ENCODE results near the gene SEC16A. TPM values are rescaled to one million over a fixed set of nuclear protein-coding genes. Genes with fewer than 3 reads are reported as not detected.
A peak's percentile ranks its signal among the peaks of the same experiment; 100 is the strongest.

The SEC16A gene
- total RNA-seq, 1 donor, result 38.4 TPM

DNA sequence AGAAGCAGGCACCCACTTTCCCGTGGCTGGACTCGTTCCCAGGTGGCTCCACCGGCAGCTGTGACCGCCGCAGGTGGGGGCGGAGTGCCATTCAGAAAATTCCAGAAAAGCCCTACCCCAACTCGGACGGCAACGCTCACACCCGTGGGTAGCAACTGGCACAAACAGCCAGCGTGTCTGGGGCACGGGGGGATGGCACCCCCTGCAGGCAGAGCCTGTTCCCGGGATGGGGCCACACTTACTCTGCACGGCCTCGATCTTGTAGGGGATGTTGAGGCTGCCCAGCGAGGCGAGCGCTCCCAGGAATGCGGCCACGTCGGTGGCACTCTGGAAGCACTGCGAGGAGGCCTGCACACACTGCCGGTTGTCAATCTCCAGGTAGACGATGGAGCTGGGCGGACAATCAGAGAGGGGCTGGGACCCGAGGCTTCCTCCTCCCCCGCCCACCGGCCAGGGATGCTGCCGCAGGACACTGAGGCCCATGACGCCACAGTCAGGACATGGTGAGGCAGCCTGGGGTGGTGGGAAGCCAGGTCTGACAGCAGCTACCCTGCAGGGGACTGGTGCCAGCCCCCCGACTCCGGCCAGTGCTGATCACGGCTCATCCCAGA, 20.2 kb upstream of the SEC16A start:
- Histone ChIP-seq H3K27me3 (ENCODE audit: insufficient read depth, low read length) (no peaks in the 10 kb centered on the region), H3K4me1 (ENCODE audit: insufficient read depth, low read length) (no peaks in the 10 kb centered on the region), H2AFZ (ENCODE audit: low read length) (no peak overlapping the region), H3K4me3 (ENCODE audit: insufficient read depth, low read length) (no peak overlapping the region), H3K4me2 (ENCODE audit: insufficient read depth, low read length) (no peak overlapping the region), H3K79me2 (ENCODE audit: insufficient read depth, low read length) (no peaks in the 10 kb centered on the region), H3K9me3 (ENCODE audit: low read depth, low read length) (no peaks in the 10 kb centered on the region), H4K20me1 (ENCODE audit: insufficient read depth, low read length) (no peaks in the 10 kb centered on the region), H3K27ac (ENCODE audit: low read depth, low read length) (no peak overlapping the region), H3K36me3 (ENCODE audit: insufficient read depth, low read length) (peaks cover 49% of the 10 kb centered on the region)
- DNase-seq (ENCODE audit: insufficient read length, low spot score, missing footprints), result no peak
- no peak for TF ChIP-seq CTCF (IDR thresholded peaks at IDR 0.05; ENCODE audit: extremely low read depth, low read depth, low read length)

GRCh38 chr9:136502196-136502595, 19.4 kb upstream of the SEC16A start:
- Histone ChIP-seq H3K36me3 (ENCODE audit: insufficient read depth, low read length) (peaks cover 40% of the 10 kb centered on the region), H3K79me2 (ENCODE audit: insufficient read depth, low read length) (no peaks in the 10 kb centered on the region)
- TF ChIP-seq CTCF (IDR thresholded peaks at IDR 0.05; ENCODE audit: extremely low read depth, low read depth, low read length), result no peak

GRCh38 chr9:136501686-136502085, 18.8 kb upstream of the SEC16A start:
- Histone ChIP-seq H4K20me1 (ENCODE audit: insufficient read depth, low read length) (no peaks in the 10 kb centered on the region), H2AFZ (ENCODE audit: low read length) (no peak overlapping the region), H3K27ac (ENCODE audit: low read depth, low read length) (no peak overlapping the region), H3K4me1 (ENCODE audit: insufficient read depth, low read length) (no peaks in the 10 kb centered on the region), H3K79me2 (ENCODE audit: insufficient read depth, low read length) (no peaks in the 10 kb centered on the region), H3K4me2 (ENCODE audit: insufficient read depth, low read length) (no peak overlapping the region), H3K36me3 (ENCODE audit: insufficient read depth, low read length) (peaks cover 35% of the 10 kb centered on the region), H3K4me3 (ENCODE audit: insufficient read depth, low read length) (no peak overlapping the region), H3K9me3 (ENCODE audit: low read depth, low read length) (no peaks in the 10 kb centered on the region), H3K27me3 (ENCODE audit: insufficient read depth, low read length) (no peaks in the 10 kb centered on the region)
- no peak for DNase-seq (ENCODE audit: insufficient read length, low spot score, missing footprints)
- TF ChIP-seq CTCF (IDR thresholded peaks at IDR 0.05; ENCODE audit: extremely low read depth, low read depth, low read length), result no peak

More at GRCh38 chr9:136502196-136502595, 19.4 kb upstream of the SEC16A start:
- Histone ChIP-seq H3K27me3 (ENCODE audit: insufficient read depth, low read length) (no peaks in the 10 kb centered on the region), H3K4me3 (ENCODE audit: insufficient read depth, low read length) (no peak overlapping the region), H2AFZ (ENCODE audit: low read length) (no peak overlapping the region), H4K20me1 (ENCODE audit: insufficient read depth, low read length) (no peaks in the 10 kb centered on the region), H3K27ac (ENCODE audit: low read depth, low read length) (no peak overlapping the region), H3K9me3 (ENCODE audit: low read depth, low read length) (no peaks in the 10 kb centered on the region), H3K4me2 (ENCODE audit: insufficient read depth, low read length) (no peak overlapping the region), H3K4me1 (ENCODE audit: insufficient read depth, low read length) (no peaks in the 10 kb centered on the region)
- DNase-seq (ENCODE audit: insufficient read length, low spot score, missing footprints), result no peak

DNA sequence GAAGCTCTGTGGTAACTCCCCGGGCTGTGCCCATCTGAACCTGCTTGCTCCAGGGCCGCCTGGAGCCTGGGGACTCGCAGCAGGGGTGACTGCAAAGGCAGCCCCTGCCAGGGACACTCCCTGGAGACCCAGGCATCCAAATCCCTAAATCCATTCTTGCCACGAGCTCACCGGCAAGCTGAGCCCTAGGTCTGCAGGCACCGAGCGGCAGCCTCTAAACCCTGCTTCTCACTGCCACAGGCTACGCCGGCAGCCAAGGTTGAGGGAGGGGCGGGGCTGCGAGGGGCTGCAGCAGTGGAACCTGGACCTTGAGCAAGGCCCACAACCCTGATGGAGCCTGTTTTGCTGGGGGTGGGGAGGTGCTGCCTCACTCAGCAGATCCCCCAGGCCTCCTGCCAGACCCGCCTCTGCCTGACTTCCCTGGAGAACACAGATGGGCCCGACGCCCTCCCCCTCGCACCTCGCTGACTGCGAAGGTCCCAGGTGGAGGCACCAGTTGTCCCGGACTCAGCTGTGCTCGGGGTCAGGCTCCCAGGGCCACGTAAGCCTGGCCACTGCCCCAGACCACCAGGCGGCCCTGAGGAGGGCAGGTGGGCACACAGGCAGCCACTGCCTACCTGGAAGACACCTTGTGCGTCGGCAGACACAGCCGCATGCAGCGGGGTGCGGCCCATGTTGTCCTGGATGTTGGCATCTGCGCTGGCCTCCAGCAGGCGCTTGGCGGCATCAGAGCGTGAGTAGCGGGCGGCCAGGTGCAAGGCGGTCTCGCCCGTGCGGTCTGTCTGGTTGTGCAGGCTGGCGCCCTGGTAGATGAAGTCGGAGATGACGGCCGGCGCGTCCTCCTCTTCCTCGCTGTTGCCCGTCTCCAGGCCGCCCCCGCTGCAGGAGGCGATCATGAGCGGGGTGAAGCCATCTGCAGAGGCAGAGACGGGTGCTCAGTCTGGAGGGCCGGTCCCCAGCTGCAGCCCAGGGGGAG, 17.4 kb upstream of the SEC16A start:
- H3K79me2 ChIP-seq (ENCODE audit: insufficient read depth, low read length), result no peaks in the 10 kb centered on the region
- H3K36me3 ChIP-seq (ENCODE audit: insufficient read depth, low read length), result peaks cover 34% of the 10 kb centered on the region
- H3K4me2 ChIP-seq (ENCODE audit: insufficient read depth, low read length), result no peak overlapping the region
- peak; percentile 90 for DNase-seq (ENCODE audit: insufficient read length, low spot score, missing footprints)
- H3K4me3 ChIP-seq (ENCODE audit: insufficient read depth, low read length), result no peak overlapping the region
- TF ChIP-seq CTCF (IDR thresholded peaks at IDR 0.05; ENCODE audit: extremely low read depth, low read depth, low read length), result no peak
- no peak overlapping the region for H2AFZ ChIP-seq (ENCODE audit: low read length)
- no peak overlapping the region for H3K27ac ChIP-seq (ENCODE audit: low read depth, low read length)
- H4K20me1 ChIP-seq (ENCODE audit: insufficient read depth, low read length), result no peaks in the 10 kb centered on the region
- H3K4me1 ChIP-seq (ENCODE audit: insufficient read depth, low read length), result no peaks in the 10 kb centered on the region
- no peaks in the 10 kb centered on the region for H3K9me3 ChIP-seq (ENCODE audit: low read depth, low read length)
- no peaks in the 10 kb centered on the region for H3K27me3 ChIP-seq (ENCODE audit: insufficient read depth, low read length)

Data from osteoblast (primary cell).